LNCaP clone FGC (cell line): Measurements from ENCODE around the gene AGK.

Experiments used
- DNase-seq: peaks from one replicate; pipeline ENCODE4 v3.0.0-alpha.2; 2011; ENCODE audit warnings: low read depth
- H3K4me3 ChIP-seq: 2 replicates; pipeline ENCODE4 v1.5.1; 2011; ENCODE audit warnings: mild to moderate bottlenecking, low read depth, low read length, control low read depth
- CTCF ChIP-seq: IDR thresholded peaks from 2 replicates; pipeline ENCODE4 v1.5.1; 2012; ENCODE audit warnings: mild to moderate bottlenecking; ENCODE audit not compliant: control insufficient read depth, insufficient read depth; ENCODE audit errors: extremely low read depth

The AGK gene

GRCh38 chr7:141700848-141701371 lies 149.7 kb downstream of the AGK start:
- no peak for TF ChIP-seq CTCF
- no peak overlapping the region for H3K4me3 ChIP-seq
- DNase-seq, result no peak

- TF ChIP-seq CTCF, result no peak
Measured at GRCh38 chr7:141701489-141702046, 150.4 kb downstream of the AGK start.

GRCh38 chr7:141702047-141702567 lies 150.9 kb downstream of the AGK start, which contains the start of gene DENND11:
Gene DENND11, minus strand, starts transcription at chr7:141702166. Its CDS starts 13 bp downstream, at chr7:141702153.
- H3K4me3 ChIP-seq, result peak within 1 kb of the TSS; percentile 58
- DNase-seq, result no peak
- TF ChIP-seq CTCF, result no peak

More at GRCh38 chr7:141701489-141702046, 150.4 kb downstream of the AGK start:
- H3K4me3 ChIP-seq, result peak overlapping the region; percentile 58
- DNase-seq, result no peak

- no peak for TF ChIP-seq CTCF
- peak overlapping the region; percentile 56 for H3K4me3 ChIP-seq
- DNase-seq, result no peak
Measured at GRCh38 chr7:141702892-141703291, 151.7 kb downstream of the AGK start.

DNA sequence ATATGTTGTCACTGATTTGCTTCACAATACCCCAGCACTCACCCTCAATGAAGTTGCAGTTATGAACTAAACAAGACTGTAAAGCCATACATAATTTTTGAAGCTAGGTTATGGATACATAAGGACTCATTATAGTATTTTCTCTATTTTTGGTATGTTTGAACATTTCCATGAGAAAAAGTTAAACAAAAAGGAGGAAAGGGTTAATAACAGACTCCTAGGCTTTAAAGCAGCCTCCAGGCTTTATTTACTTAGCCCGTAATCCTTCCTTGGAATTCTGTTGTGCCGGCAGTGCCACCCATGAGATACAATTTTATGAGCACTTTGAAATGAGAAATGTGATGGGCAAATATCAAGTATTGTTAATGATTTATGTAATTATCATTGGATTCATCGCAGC lies 152.9 kb downstream of the AGK start:
- H3K4me3 ChIP-seq, result no peak overlapping the region
- no peak for DNase-seq
- no peak for TF ChIP-seq CTCF

- H3K4me3 ChIP-seq, result no peak overlapping the region
- TF ChIP-seq CTCF, result no peak
- DNase-seq, result no peak
Measured at GRCh38 chr7:141704741-141705140, 153.5 kb downstream of the AGK start.
